ENCODE measurements around the gene EML3.
"Not testable (repeated sequence)": the region's sequence is repeated elsewhere in the genome, so short reads cannot be mapped to it uniquely, and the experiment has no call there.

EML3 gene

GRCh38 chr11:62595124-62595523, 17.5 kb downstream of the EML3 start:
- H3K4me1 Mint-ChIP-seq = peaks cover 63% of the 10 kb centered on the region
- ATAC-seq = no peak
- peaks cover 73% of the 10 kb centered on the region for H3K36me3 Mint-ChIP-seq (ENCODE audit: low read depth)
- H3K4me3 Mint-ChIP-seq = no peak overlapping the region
- no peaks in the 10 kb centered on the region for H3K9me3 Mint-ChIP-seq
- peaks cover 4% of the 10 kb centered on the region for H3K27me3 Mint-ChIP-seq
- H3K27ac Mint-ChIP-seq = peak overlapping the region; percentile 54
- DNase-seq = no peak

GRCh38 chr11:62593434-62594044, 19.0 kb downstream of the EML3 start:
- H3K36me3 Mint-ChIP-seq (ENCODE audit: low read depth) = peaks cover 63% of the 10 kb centered on the region
- ATAC-seq (peak; percentile 27), DNase-seq (peak; percentile 81)
- peak overlapping the region; percentile 84 for H3K27ac Mint-ChIP-seq
- H3K9me3 Mint-ChIP-seq = no peaks in the 10 kb centered on the region
- H3K4me1 Mint-ChIP-seq = peaks cover 58% of the 10 kb centered on the region
- H3K4me3 Mint-ChIP-seq = peak overlapping the region; percentile 66
- H3K27me3 Mint-ChIP-seq = peaks cover 4% of the 10 kb centered on the region

- H3K9me3 Mint-ChIP-seq = no peaks in the 10 kb centered on the region
- ATAC-seq = no peak
- H3K4me1 Mint-ChIP-seq = peaks cover 54% of the 10 kb centered on the region
- no peak for DNase-seq
- peak overlapping the region; percentile 92 for H3K27ac Mint-ChIP-seq
- peak overlapping the region; percentile 96 for H3K4me3 Mint-ChIP-seq
- peaks cover 4% of the 10 kb centered on the region for H3K27me3 Mint-ChIP-seq
- peaks cover 60% of the 10 kb centered on the region for H3K36me3 Mint-ChIP-seq (ENCODE audit: low read depth)
Observed at GRCh38 chr11:62592989-62593421, 19.6 kb downstream of the EML3 start.

GRCh38 chr11:62592146-62592815, 20.3 kb downstream of the EML3 start:
- peaks cover 58% of the 10 kb centered on the region for H3K36me3 Mint-ChIP-seq (ENCODE audit: low read depth)
- peaks cover 4% of the 10 kb centered on the region for H3K27me3 Mint-ChIP-seq
- peak overlapping the region; percentile 92 for H3K27ac Mint-ChIP-seq
- H3K4me3 Mint-ChIP-seq = peak overlapping the region; percentile 96
- H3K9me3 Mint-ChIP-seq = no peaks in the 10 kb centered on the region
- DNase-seq = peak; percentile 17
- ATAC-seq = no peak
- peaks cover 56% of the 10 kb centered on the region for H3K4me1 Mint-ChIP-seq

- DNase-seq (peak; percentile 94), ATAC-seq (peak; percentile 93)
- H3K9me3 Mint-ChIP-seq = no peaks in the 10 kb centered on the region
- peak within 1 kb of the TSS; percentile 96 for H3K4me3 Mint-ChIP-seq
- H3K27ac Mint-ChIP-seq = peak within 1 kb of the TSS; percentile 92
- H3K36me3 Mint-ChIP-seq (ENCODE audit: low read depth) = peaks cover 53% of the 10 kb centered on the region
- peaks cover 56% of the 10 kb centered on the region for H3K4me1 Mint-ChIP-seq
- H3K27me3 Mint-ChIP-seq = peaks cover 4% of the 10 kb centered on the region
Observed at GRCh38 chr11:62591448-62592145, 21.0 kb downstream of the EML3 start, which contains the start of gene TUT1. TSS of gene TUT1 (minus strand) at chr11:62591523. CDS start at chr11:62591485, 38 bp downstream.

- ATAC-seq (no peak), DNase-seq (peak; percentile 29)
- Mint-ChIP-seq H3K27ac (peak overlapping the region; percentile 92), H3K4me1 (peaks cover 59% of the 10 kb centered on the region), H3K36me3 (ENCODE audit: low read depth) (peaks cover 39% of the 10 kb centered on the region), H3K9me3 (no peaks in the 10 kb centered on the region), H3K27me3 (peaks cover 4% of the 10 kb centered on the region), H3K4me3 (peak overlapping the region; percentile 96)
Observed at GRCh38 chr11:62588966-62589637, 23.5 kb downstream of the EML3 start.

GRCh38 chr11:62585356-62585755, 27.2 kb downstream of the EML3 start:
- H3K27ac Mint-ChIP-seq, H3K9me3 Mint-ChIP-seq, H3K4me3 Mint-ChIP-seq, DNase-seq, ATAC-seq, H3K27me3 Mint-ChIP-seq: not testable (repeated sequence)
- peaks cover 24% of the 10 kb centered on the region for H3K4me1 Mint-ChIP-seq
- H3K36me3 Mint-ChIP-seq (ENCODE audit: low read depth) = peaks cover 28% of the 10 kb centered on the region

GRCh38 chr11:62581735-62582134, 30.8 kb downstream of the EML3 start:
- H3K4me3 Mint-ChIP-seq, H3K4me1 Mint-ChIP-seq, DNase-seq, H3K9me3 Mint-ChIP-seq, ATAC-seq, H3K27me3 Mint-ChIP-seq, H3K27ac Mint-ChIP-seq: not testable (repeated sequence)
- peaks cover 20% of the 10 kb centered on the region for H3K36me3 Mint-ChIP-seq (ENCODE audit: low read depth)

- no peaks in the 10 kb centered on the region for H3K9me3 Mint-ChIP-seq
- no peaks in the 10 kb centered on the region for H3K27me3 Mint-ChIP-seq
- H3K4me3 Mint-ChIP-seq = no peak overlapping the region
- peaks cover 4% of the 10 kb centered on the region for H3K4me1 Mint-ChIP-seq
- DNase-seq (no peak), ATAC-seq (no peak)
- peak overlapping the region; percentile 67 for H3K27ac Mint-ChIP-seq
- peaks cover 19% of the 10 kb centered on the region for H3K36me3 Mint-ChIP-seq (ENCODE audit: low read depth)
Observed at GRCh38 chr11:62580959-62581715, 31.4 kb downstream of the EML3 start.

GRCh38 chr11:62579252-62579651, 33.3 kb downstream of the EML3 start:
- ATAC-seq (no peak), DNase-seq (no peak)
- peaks cover 22% of the 10 kb centered on the region for H3K36me3 Mint-ChIP-seq (ENCODE audit: low read depth)
- no peak overlapping the region for H3K4me3 Mint-ChIP-seq
- no peak overlapping the region for H3K27ac Mint-ChIP-seq
- H3K9me3 Mint-ChIP-seq = no peaks in the 10 kb centered on the region
- H3K4me1 Mint-ChIP-seq = peaks cover 9% of the 10 kb centered on the region
- H3K27me3 Mint-ChIP-seq = no peaks in the 10 kb centered on the region

- DNase-seq = no peak
- no peaks in the 10 kb centered on the region for H3K27me3 Mint-ChIP-seq
- H3K4me1 Mint-ChIP-seq = peaks cover 15% of the 10 kb centered on the region
- no peak overlapping the region for H3K27ac Mint-ChIP-seq
- no peaks in the 10 kb centered on the region for H3K9me3 Mint-ChIP-seq
- H3K36me3 Mint-ChIP-seq (ENCODE audit: low read depth) = peaks cover 26% of the 10 kb centered on the region
- H3K4me3 Mint-ChIP-seq = no peak overlapping the region
- ATAC-seq = no peak
Observed at GRCh38 chr11:62578541-62578940, 34.0 kb downstream of the EML3 start.

- ATAC-seq = no peak
- no peak overlapping the region for H3K4me3 Mint-ChIP-seq
- H3K27me3 Mint-ChIP-seq = no peaks in the 10 kb centered on the region
- H3K9me3 Mint-ChIP-seq = no peaks in the 10 kb centered on the region
- H3K36me3 Mint-ChIP-seq (ENCODE audit: low read depth) = peaks cover 37% of the 10 kb centered on the region
- DNase-seq = no peak
- H3K4me1 Mint-ChIP-seq = peaks cover 28% of the 10 kb centered on the region
- no peak overlapping the region for H3K27ac Mint-ChIP-seq
Observed at GRCh38 chr11:62577046-62577714, 35.4 kb downstream of the EML3 start.

- Mint-ChIP-seq H3K27me3 (no peaks in the 10 kb centered on the region), H3K9me3 (no peaks in the 10 kb centered on the region), H3K36me3 (ENCODE audit: low read depth) (peaks cover 47% of the 10 kb centered on the region), H3K4me1 (peaks cover 41% of the 10 kb centered on the region), H3K4me3 (peak overlapping the region; percentile 99), H3K27ac (peak overlapping the region; percentile 43)
- ATAC-seq = no peak
- no peak for DNase-seq
Observed at GRCh38 chr11:62575837-62576236, 36.7 kb downstream of the EML3 start.
